Mammary epithelial cell (primary cell): ENCODE results near the gene TOLLIP.

Experiments
- CTCF ChIP-seq, 2 donors: IDR thresholded peaks in 1 of 2; conservative IDR thresholded peaks in 1 of 2; 2 replicates each; pipeline ENCODE4 v1.5.1; 2011 to 2012; ENCODE audit warnings: inconsistent platforms in 2 of 2, low read length in 2 of 2, mild to moderate bottlenecking in 2 of 2, control low read depth in 1 of 2, low read depth in 1 of 2; ENCODE audit not compliant: insufficient read depth in 1 of 2; ENCODE audit errors: extremely low read depth in 1 of 2
- EZH2 ChIP-seq: IDR thresholded peaks from 2 replicates; pipeline ENCODE4 v1.6.1; 2012; ENCODE audit warnings: low read length, inconsistent platforms, borderline replicate concordance

GRCh38 chr11:1274501-1274900, 34.9 kb downstream of the TOLLIP start:
- no peak for TF ChIP-seq CTCF (conservative IDR thresholded peaks at IDR 0.05 in 1 of 2, IDR thresholded peaks at IDR 0.05 in 1 of 2; ENCODE audit: extremely low read depth in 1 of 2, insufficient read depth in 1 of 2, low read depth in 1 of 2, low read length in 2 of 2)
- no peak for TF ChIP-seq EZH2
